Measurements from ENCODE around the gene GZMA.

GZMA gene

GRCh38 chr5:55104036-55104772, 1.8 kb downstream of the GZMA start:
- no peak for TF ChIP-seq GATA3 (IDR thresholded peaks at IDR 0.05; ENCODE audit: low read depth, low read length)
- no peak for TF ChIP-seq GATA2 (IDR thresholded peaks at IDR 0.05; ENCODE audit: low read depth, low read length)

DNA sequence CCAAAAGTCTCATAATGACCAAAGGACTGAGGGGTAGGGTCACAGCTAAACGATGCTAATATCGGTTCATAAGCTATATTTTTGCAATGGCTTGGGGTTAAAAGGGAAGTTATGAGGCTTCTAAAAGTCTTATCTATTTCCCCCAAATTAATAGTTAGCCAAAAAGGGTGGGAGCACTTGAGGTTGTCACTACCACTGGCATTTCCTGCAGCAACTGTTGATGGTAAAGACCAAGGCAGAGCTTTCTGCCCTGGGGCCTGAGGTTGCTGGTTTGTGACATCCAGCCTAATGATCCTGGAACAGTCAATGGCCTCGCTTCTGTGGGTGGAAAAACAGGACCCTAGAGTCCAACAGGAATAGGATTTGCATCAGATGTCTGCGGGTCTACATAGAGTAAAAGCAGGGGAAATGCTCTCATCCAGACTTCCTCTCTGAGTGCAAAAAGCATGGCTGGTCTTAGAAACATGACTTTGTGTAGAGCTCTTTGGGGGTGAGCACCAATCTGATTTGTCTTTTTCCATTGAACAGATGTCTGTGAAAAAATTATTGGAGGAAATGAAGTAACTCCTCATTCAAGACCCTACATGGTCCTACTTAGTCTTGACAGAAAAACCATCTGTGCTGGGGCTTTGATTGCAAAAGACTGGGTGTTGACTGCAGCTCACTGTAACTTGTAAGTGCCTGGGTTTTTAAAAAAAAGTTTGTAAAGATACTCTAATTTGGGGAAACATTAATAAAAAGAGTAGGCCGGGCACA, 2.7 kb downstream of the GZMA start:
- no peak for TF ChIP-seq GATA2 (IDR thresholded peaks at IDR 0.05; ENCODE audit: low read depth, low read length)
- no peak for TF ChIP-seq GATA3 (IDR thresholded peaks at IDR 0.05; ENCODE audit: low read depth, low read length)

DNA sequence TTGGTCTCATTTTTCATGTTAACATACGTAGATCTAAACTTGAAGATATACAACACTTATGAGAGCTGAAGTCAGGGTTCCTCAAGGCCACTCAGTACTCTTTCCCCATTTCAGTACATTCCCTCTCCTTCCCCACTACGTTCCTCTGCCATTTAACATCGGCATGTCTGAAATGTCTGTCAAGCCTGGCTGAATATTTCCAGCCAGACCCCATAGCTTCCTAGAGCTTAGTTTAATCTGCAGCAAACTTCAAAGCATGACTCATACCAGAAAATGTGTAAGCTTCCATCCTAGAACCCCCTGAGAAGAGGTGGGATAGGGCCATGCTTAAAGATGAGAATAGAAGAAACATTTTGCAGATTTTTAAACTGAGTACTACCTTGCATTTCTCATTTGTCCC, 6.2 kb downstream of the GZMA start:
- no peak for TF ChIP-seq GATA3 (IDR thresholded peaks at IDR 0.05; ENCODE audit: low read depth, low read length)
- TF ChIP-seq GATA2 (IDR thresholded peaks at IDR 0.05; ENCODE audit: low read depth, low read length), result no peak

DNA sequence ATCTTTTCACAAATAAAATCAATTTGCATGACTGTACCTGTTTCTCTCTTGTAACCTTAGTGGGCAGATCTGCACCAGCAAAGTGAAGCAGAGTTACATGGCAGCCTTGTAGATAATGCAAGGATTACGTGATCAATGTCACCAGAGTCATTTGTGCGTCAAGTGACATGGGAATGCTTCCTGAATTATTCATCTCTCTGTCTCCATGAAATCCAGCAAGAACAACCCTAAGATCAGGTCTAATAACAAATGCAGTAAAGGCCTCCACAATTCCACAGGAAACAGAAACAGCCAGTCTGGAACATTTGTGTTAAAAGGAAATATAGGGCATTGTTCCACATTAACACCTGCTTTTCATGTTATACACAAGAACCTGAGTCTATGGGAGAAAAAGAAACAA, 7.8 kb downstream of the GZMA start:
- TF ChIP-seq GATA3 (IDR thresholded peaks at IDR 0.05; ENCODE audit: low read depth, low read length) (no peak), GATA2 (IDR thresholded peaks at IDR 0.05; ENCODE audit: low read depth, low read length) (no peak)

- no peak for TF ChIP-seq GATA2 (IDR thresholded peaks at IDR 0.05; ENCODE audit: low read depth, low read length)
- no peak for TF ChIP-seq GATA3 (IDR thresholded peaks at IDR 0.05; ENCODE audit: low read depth, low read length)
Observed at GRCh38 chr5:55113327-55113726, 10.9 kb downstream of the GZMA start.

GRCh38 chr5:55114061-55114460, 11.6 kb downstream of the GZMA start:
- TF ChIP-seq GATA3 (IDR thresholded peaks at IDR 0.05; ENCODE audit: low read depth, low read length), result no peak
- no peak for TF ChIP-seq GATA2 (IDR thresholded peaks at IDR 0.05; ENCODE audit: low read depth, low read length)

DNA sequence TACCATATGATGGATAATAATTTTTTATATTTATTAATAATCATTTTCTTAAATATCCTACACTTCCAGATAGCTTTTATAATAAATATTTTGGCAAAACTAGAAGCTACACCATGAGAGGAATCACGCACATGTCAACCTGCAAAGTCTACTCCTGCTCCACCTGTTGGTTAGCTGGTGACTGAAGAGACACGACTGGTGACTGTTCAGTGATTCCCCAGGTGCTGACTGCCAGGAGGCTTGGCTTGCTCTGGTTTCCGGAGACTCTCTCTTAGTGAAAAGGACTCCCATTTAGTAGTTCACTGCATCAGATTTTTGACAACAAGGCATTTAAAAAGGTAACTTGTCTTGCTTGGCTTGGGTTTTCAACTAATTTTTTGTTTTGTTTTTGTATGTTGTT, 20.9 kb downstream of the GZMA start:
- TF ChIP-seq GATA3 (IDR thresholded peaks at IDR 0.05; ENCODE audit: low read depth, low read length) (no peak), GATA2 (IDR thresholded peaks at IDR 0.05; ENCODE audit: low read depth, low read length) (no peak)

GRCh38 chr5:55134053-55134722, 31.7 kb downstream of the GZMA start:
- TF ChIP-seq GATA2 (IDR thresholded peaks at IDR 0.05; ENCODE audit: low read depth, low read length) (no peak), GATA3 (IDR thresholded peaks at IDR 0.05; ENCODE audit: low read depth, low read length) (no peak)

GRCh38 chr5:55136521-55136920, 34.1 kb downstream of the GZMA start:
- no peak for TF ChIP-seq GATA2 (IDR thresholded peaks at IDR 0.05; ENCODE audit: low read depth, low read length)
- no peak for TF ChIP-seq GATA3 (IDR thresholded peaks at IDR 0.05; ENCODE audit: low read depth, low read length)

GRCh38 chr5:55140908-55141665, 38.6 kb downstream of the GZMA start:
- TF ChIP-seq GATA3 (IDR thresholded peaks at IDR 0.05; ENCODE audit: low read depth, low read length) (no peak), GATA2 (IDR thresholded peaks at IDR 0.05; ENCODE audit: low read depth, low read length) (no peak)

GRCh38 chr5:55141945-55142690, 39.7 kb downstream of the GZMA start:
- TF ChIP-seq GATA2 (IDR thresholded peaks at IDR 0.05; ENCODE audit: low read depth, low read length) (no peak), GATA3 (IDR thresholded peaks at IDR 0.05; ENCODE audit: low read depth, low read length) (no peak)

GRCh38 chr5:55143624-55144023, 41.2 kb downstream of the GZMA start:
- no peak for TF ChIP-seq GATA3 (IDR thresholded peaks at IDR 0.05; ENCODE audit: low read depth, low read length)
- TF ChIP-seq GATA2 (IDR thresholded peaks at IDR 0.05; ENCODE audit: low read depth, low read length), result no peak

DNA sequence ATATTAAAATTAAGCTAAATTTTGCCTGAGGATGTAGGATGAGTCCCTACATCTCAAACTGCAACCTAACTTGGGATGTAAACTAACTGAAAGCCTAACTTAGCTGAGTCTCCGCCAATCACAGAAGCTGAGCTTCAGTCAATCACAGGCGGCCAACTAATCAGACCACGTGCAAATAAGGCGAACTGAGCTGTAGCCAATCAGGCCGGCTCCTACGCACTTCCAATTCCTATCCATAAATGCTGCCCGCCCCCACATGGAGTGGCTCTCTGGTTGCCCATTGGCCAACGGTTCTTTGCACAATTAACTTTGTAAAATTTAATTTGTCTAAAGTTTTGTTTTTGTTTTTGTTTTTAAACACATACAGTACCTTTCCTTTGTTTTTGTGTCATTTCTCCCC, 43.6 kb downstream of the GZMA start:
- no peak for TF ChIP-seq GATA3 (IDR thresholded peaks at IDR 0.05; ENCODE audit: low read depth, low read length)
- no peak for TF ChIP-seq GATA2 (IDR thresholded peaks at IDR 0.05; ENCODE audit: low read depth, low read length)
